ENCODE data around the gene MMP1.
"Not testable (repeated sequence)": the region's sequence is repeated elsewhere in the genome, so short reads cannot be mapped to it uniquely, and the experiment has no call there.

The MMP1 gene

GRCh38 chr11:102757823-102758549, 40.0 kb downstream of the MMP1 start:
- H3K9me3 Mint-ChIP-seq = no peaks in the 10 kb centered on the region
- no peak for ATAC-seq

GRCh38 chr11:102753267-102753666, 44.7 kb downstream of the MMP1 start:
- DNase-seq (ENCODE audit: low spot score in 2 of 2) (no peak), ATAC-seq (no peak)
- H3K27ac Mint-ChIP-seq = no peak overlapping the region
- no peaks in the 10 kb centered on the region for H3K4me1 Mint-ChIP-seq
- H3K4me3 Mint-ChIP-seq = no peak overlapping the region
- H3K9me3 Mint-ChIP-seq = peaks cover 4% of the 10 kb centered on the region
- no peaks in the 10 kb centered on the region for H3K36me3 Mint-ChIP-seq

More at GRCh38 chr11:102757823-102758549, 40.0 kb downstream of the MMP1 start:
- Mint-ChIP-seq H3K4me1 (no peaks in the 10 kb centered on the region), H3K4me3 (no peak overlapping the region), H3K36me3 (no peaks in the 10 kb centered on the region), H3K27ac (no peak overlapping the region)
- no peak for DNase-seq (ENCODE audit: low spot score in 2 of 2)

DNA sequence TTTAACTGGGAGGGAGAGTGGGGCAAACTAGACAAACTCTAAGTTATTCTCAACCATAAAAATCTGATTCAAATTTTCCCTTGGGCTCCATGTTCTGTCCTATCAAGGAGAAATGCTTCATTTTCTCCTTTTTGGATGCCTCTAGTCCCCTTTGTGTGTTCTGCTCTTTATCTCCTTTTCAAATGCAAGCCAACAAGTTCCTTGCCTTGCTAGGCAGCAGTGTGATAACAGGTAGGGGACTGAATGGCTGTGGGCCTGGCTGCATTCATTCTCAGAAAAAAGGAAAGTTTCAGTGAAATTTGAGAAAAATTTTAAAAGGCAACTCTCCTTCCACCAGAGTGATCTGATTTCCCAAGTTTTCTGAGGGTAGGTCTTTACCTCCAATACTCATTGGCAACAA, 46.3 kb downstream of the MMP1 start:
- Mint-ChIP-seq H3K27ac (no peak overlapping the region), H3K4me3 (no peak overlapping the region)

GRCh38 chr11:102749101-102749722, 48.7 kb downstream of the MMP1 start:
- DNase-seq (ENCODE audit: low spot score in 2 of 2) = no peak
- Mint-ChIP-seq H3K9me3 (peaks cover 10% of the 10 kb centered on the region), H3K4me1 (no peaks in the 10 kb centered on the region), H3K27ac (no peak overlapping the region), H3K36me3 (no peaks in the 10 kb centered on the region), H3K4me3 (no peak overlapping the region)
- ATAC-seq = no peak

More for the DNA sequence above, 46.3 kb downstream of the MMP1 start:
- ATAC-seq = no peak
- DNase-seq (ENCODE audit: low spot score in 2 of 2) = no peak
- H3K9me3 Mint-ChIP-seq = peaks cover 7% of the 10 kb centered on the region
- no peaks in the 10 kb centered on the region for H3K36me3 Mint-ChIP-seq
- H3K4me1 Mint-ChIP-seq = no peaks in the 10 kb centered on the region

- ATAC-seq; H3K4me1 Mint-ChIP-seq; H3K4me3 Mint-ChIP-seq; H3K36me3 Mint-ChIP-seq; H3K27ac Mint-ChIP-seq; DNase-seq (ENCODE audit: low spot score in 2 of 2): not testable (repeated sequence)
- peaks cover 10% of the 10 kb centered on the region for H3K9me3 Mint-ChIP-seq
These were observed 51.0 kb downstream of the MMP1 start for GRCh38 chr11:102746746-102747578.
